Activated CD4-positive, alpha-beta T cell treated with anti-CD3 and anti-CD28 coated beads, Interleukin-2, Interleukin-6, amounts not matched to agents 100 ng/mL and 50 ng/mL, durations not matched to agents 16 hours and 8 hours (primary cell): ENCODE results near the gene RNF214.
"Not testable (repeated sequence)": the region's sequence is repeated elsewhere in the genome, so short reads cannot be mapped to it uniquely, and the experiment has no call there.

Experiments
- DNase-seq: peaks from one replicate; pipeline ENCODE4 v3.0.0-alpha.2; 2020

Gene RNF214

GRCh38 chr11:117232911-117233409, 489 bp downstream of the RNF214 start:
- no peak for DNase-seq

GRCh38 chr11:117238221-117238620, 5.8 kb downstream of the RNF214 start:
- DNase-seq = peak; percentile 32

DNA sequence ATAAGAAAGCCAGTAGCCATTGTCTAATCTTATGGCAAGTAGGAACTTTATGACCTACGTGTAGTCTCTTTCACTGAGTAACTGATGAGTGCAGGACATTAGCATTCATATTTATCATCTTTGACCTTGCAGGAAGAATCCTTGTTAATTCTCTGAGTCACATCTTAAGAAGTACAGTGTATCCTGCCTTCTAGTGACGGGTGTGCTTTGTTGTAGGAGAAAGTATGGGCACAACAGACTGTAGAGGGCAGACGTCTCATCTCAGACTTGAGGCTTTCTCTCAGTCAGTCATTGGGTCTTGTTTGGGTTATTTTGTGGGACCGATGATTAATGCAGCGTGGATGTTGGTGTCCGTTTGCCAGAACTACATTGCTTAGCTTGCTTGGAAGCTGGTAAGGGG, 6.8 kb downstream of the RNF214 start:
- DNase-seq = no peak

DNA sequence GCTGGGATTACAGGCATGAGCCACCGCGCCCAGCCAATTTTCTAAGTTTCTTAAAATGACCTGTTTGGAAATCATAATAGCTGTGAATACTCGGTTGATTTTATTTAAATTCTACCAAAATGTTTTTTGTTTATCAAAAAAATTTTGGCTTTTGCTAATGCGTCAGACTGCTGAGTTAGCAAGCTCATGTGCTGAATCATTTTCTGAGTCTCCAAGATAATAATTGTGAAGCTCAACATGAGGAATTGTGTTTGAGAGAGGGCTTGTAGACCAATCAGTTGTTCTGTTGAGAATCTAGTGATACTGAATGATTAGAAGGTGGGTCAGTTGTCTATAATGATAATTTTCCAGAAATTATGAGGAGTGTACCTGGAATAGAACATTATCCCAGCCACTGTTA, 15.9 kb downstream of the RNF214 start:
- DNase-seq = no peak

DNA sequence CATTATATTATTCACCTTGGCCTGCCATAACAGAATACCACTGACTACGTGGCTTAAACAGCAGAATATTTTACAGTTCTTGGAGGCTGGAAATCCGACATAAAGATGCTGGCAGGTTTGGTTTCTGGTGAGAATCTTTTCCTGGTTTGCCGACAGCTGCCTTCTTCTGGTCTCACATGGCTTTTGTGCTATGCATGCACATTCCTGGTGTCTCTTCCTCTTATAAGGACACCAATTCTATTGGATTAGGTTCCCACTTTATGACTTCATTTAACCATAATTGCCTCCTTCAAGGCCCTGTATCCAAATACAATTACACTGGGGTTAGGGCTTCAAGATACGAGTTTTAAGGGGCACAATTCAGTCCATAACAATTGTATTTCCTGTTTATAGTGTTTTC, 17.1 kb downstream of the RNF214 start:
- no peak for DNase-seq

GRCh38 chr11:117251506-117251905, 19.0 kb downstream of the RNF214 start:
- no peak for DNase-seq

DNA sequence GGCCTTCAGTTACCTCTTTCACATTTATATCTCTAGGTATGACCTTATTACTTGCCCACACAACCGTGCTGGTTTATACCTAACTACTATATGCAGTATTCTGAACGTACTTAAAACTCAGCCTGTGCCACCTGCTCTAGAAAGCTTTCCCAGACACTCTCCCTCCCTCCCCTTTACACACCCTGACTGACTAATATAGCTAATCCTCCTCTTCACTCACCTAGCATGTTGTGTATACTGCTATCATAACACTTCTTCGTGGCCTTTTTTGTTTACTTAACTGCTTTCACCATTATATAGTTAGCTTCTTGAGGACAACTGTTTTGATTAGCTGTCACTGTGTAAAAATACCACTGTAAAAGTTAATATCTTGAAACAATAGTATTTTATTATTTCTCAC, 23.5 kb downstream of the RNF214 start:
- no peak for DNase-seq

DNA sequence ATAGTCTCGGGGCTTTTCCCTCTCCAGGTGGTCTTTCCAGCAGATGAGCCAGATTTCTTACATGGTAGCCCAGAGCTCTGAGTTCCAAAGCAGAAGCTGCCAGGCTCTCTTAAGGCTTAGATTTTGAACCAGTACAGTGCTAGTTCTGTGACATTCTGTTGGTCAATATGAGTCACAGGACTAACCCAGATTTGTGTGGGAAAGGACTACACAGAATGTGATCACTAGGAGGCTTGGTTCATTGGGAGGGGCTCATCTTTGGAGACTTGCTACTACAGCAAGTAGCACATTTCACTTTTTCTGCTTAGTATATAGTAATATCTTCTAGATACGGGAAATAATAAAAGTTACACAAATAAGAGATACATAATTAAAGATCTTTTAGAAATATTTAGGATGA, 24.1 kb downstream of the RNF214 start:
- DNase-seq = no peak

- DNase-seq = no peak
These were observed 26.1 kb downstream of the RNF214 start for GRCh38 chr11:117258576-117258975.

GRCh38 chr11:117259417-117259816, 26.9 kb downstream of the RNF214 start:
- DNase-seq = no peak

GRCh38 chr11:117264624-117265323, 32.3 kb downstream of the RNF214 start:
- not testable (repeated sequence) for DNase-seq

GRCh38 chr11:117265745-117266144, 33.3 kb downstream of the RNF214 start:
- no peak for DNase-seq

DNA sequence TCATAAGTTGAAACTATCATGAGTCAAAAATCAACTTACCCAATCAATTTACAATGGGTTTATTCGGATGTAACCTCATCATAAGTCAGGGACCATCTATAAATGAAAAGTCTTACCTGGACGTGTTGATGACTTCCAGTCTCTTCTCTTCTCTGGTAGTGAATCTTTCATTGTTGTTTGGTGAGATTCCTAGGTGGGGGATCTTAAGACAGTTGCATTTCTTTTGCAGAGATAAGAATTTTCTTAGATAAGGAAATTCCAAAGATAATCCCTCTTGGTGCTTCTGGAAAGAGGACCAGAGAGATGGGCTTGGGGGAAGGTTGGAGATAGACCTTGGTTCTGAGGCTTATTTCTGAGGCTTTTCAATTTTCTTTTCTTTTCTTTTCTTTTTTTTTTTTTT, 37.4 kb downstream of the RNF214 start:
- no peak for DNase-seq

- DNase-seq = no peak
These were observed 38.7 kb downstream of the RNF214 start for GRCh38 chr11:117271208-117271607.

- DNase-seq = not testable (repeated sequence)
These were observed 39.7 kb downstream of the RNF214 start for GRCh38 chr11:117272175-117272574.

GRCh38 chr11:117273550-117274289, 41.2 kb downstream of the RNF214 start:
- DNase-seq = no peak

GRCh38 chr11:117278347-117278746, 45.9 kb downstream of the RNF214 start:
- DNase-seq = no peak

DNA sequence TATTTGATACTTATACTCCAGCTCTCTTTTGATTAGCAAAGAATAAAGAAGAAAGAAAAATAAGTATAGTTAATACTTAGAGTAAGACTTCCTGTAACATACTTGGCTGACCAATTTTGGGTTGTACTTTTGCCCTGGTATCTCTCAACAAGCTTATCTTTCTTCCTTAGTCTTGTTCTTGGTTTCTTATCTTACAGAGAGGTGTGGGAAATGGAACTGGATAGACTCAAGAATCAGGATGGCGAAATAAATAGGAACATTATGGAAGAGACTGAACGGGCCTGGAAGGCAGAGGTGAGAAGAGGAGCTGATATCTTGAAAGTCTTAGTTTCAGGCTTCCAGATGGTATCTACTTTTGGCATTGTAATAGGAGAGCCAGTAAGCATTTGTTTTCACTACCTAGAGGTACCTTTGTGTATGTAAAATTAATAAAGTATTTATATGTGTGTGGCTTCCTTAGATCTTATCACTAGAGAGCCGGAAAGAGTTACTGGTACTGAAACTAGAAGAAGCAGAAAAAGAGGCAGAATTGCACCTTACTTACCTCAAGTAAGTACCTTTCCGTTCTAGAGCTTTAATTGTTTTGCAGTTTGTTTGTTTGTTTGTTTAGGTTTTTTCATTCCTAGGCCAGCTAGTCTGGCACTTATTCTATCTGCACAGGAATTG, 47.4 kb downstream of the RNF214 start:
- peak; percentile 33 for DNase-seq

DNA sequence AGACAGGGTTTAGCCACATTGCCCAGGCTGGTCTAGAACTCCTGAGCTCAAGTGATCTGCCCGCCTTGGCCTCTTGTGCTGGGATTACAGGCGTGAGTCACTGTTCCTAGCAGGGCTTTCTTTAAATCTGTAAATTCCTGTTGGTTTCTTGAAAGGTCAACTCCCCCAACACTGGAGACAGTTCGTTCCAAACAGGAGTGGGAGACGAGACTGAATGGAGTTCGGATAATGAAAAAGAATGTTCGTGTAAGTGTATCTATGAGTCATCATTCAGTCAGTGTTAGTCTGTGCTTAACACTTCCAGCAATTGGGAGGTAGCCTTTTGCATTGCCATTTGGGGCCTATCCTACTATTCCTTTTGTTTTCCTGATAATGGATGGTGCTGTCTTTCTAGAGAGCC, 48.7 kb downstream of the RNF214 start:
- DNase-seq = no peak

GRCh38 chr11:117281869-117282268, 49.4 kb downstream of the RNF214 start:
- no peak for DNase-seq

- DNase-seq = no peak
These were observed 50.5 kb downstream of the RNF214 start for GRCh38 chr11:117282956-117283355.

DNA sequence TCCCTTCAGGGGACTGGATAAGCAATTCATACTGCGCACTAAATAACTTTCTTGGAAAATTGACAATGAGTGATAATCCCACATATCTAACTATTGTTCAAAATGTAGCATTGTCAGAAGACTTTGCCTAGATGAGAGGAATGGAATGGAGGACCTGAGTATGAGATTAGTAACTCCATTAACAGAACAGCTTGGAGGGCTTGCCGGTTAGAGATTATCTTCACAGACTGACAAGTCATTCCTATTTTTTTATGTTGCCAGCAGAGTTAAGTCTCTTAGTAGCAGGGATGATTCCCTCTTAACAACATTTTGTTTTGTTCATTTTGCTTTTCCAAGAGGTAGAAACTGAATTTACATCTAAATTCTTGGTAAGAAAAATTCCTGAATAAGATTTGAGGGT, 51.6 kb downstream of the RNF214 start:
- no peak for DNase-seq

DNA sequence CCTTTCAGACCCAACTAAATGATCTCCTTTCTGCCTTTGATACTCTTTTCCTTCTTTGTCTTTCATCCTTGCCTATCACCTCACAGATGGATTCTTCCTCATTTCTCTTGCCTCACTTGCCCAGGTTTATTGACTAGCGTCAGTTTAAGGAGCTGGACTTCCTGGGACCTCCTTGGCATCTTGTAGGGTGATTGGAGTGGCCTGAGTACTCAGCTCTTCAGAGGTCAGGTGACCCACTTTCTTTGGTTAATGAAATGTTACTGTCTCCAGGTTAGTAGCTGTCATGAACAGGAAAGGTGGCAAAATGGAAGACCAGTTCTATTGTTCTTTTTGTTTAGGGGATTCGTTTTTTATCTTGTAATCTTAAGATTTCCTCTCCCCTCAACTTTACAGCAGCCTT, 54.1 kb downstream of the RNF214 start:
- DNase-seq = no peak

- DNase-seq = no peak
These were observed 55.2 kb downstream of the RNF214 start for GRCh38 chr11:117287668-117288067.
